ENCODE results near the gene NPTXR. TPM values are rescaled to one million over a fixed set of nuclear protein-coding genes. Genes with fewer than 3 reads are reported as not detected.
A peak's percentile ranks its signal among the peaks of the same experiment; 100 is the strongest.

Gene NPTXR
- total RNA-seq, 4 donors from 2014 or later = 3.6 to 8.7 (median 4.4) TPM

DNA sequence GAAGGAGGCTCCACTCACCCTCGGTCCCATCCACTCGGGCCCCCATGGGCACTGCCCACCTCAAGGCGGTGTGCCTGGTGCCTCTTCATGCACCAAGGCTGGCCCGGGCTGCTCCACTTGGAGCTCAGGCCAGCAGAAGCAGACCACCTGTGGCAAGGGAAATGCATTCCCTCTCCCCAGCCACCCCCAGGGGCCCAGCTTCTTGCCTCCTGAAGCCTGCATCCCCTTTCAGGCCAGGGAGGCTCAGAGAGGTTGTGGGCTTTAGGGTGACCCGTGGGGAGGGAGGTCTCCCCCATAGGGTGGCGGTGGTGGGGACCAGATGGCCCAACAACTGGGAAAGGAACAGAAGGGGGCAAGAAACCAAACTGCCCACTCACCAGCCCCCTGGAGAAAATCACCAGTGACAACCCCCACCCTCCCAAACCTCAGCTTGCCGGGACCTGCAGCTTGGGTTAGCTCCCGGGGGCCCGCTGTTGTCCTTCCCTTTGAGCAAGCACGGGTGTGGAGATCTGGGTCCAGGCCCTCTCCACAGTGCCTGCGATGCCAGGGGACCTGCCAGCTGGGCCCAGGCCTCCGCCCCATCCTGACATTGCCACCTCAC lies 19.8 kb upstream of the NPTXR start:
- Histone ChIP-seq H3K27me3 (no peaks in the 10 kb centered on the region), H3K27ac (no peak overlapping the region), H3K4me3 (replicated peaks in 1 of 3) (no peak overlapping the region), H3K4me1 (peaks cover 24 to 55% of the 10 kb centered on the region in 2 donors), H3K9me3 (no peaks in the 10 kb centered on the region), H3K36me3 (peaks cover 7 to 13% of the 10 kb centered on the region in 2 donors)
- 75 to 79% methylated on average over 7 to 12 of the region's 12 CpGs for WGBS, 2 donors
- no peak for DNase-seq
- intact Hi-C loops (cut with DNase I) = loop anchor here (10.0 kb wide), 2 partner anchors 89 to 441 kb away; no protein-coding TSS in a partner anchor
- no peak for TF ChIP-seq CTCF (IDR thresholded peaks at IDR 0.05)
- TF ChIP-seq POLR2A (IDR thresholded peaks at IDR 0.05) = no peak

GRCh38 chr22:38862375-38863329 lies 18.8 kb upstream of the NPTXR start:
- 55 to 65% methylated on average over 11 to 14 of the region's 14 CpGs for WGBS, 2 donors
- TF ChIP-seq CTCF (IDR thresholded peaks at IDR 0.05) = no peak
- no peak for TF ChIP-seq POLR2A (IDR thresholded peaks at IDR 0.05)
- DNase-seq = peak; percentile 70 to 72
- intact Hi-C loops (cut with DNase I) = loop anchor here (10.0 kb wide), 2 partner anchors 88 to 442 kb away; no protein-coding TSS in a partner anchor
- Histone ChIP-seq H3K27ac (no peak overlapping the region), H3K9me3 (no peaks in the 10 kb centered on the region), H3K27me3 (no peaks in the 10 kb centered on the region), H3K4me1 (peaks cover 24 to 54% of the 10 kb centered on the region in 2 donors), H3K36me3 (peaks cover 7 to 13% of the 10 kb centered on the region in 2 donors), H3K4me3 (replicated peaks in 1 of 3) (no peak overlapping the region)

DNA sequence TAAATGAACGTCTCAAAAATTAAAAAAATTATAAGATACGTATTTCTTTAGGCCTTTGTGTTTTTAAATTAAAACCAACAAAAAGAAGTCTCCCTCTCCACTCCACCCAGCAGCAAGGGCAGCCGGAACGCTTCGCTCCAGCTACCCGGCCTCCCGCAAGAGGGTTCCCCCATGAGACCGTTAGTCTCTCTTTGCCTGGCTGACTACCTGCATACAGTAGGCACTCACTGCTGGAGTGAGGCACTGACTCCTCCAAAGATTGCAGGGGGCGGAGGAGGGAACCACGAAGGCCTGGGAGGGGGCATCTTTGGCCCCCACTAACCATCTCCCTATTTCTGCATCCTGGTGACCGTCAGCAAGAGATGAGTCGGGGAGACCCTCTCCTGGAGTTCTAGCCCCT lies 18.1 kb upstream of the NPTXR start:
- intact Hi-C loops (cut with DNase I) = loop anchor here (10.0 kb wide), 2 partner anchors 87 to 443 kb away; no protein-coding TSS in a partner anchor
- peaks cover 7 to 13% of the 10 kb centered on the region in 2 donors for H3K36me3 ChIP-seq
- DNase-seq = no peak
- 26 to 32% methylated on average over 12 of the region's 12 CpGs for WGBS, 2 donors
- no peaks in the 10 kb centered on the region for H3K9me3 ChIP-seq
- no peaks in the 10 kb centered on the region for H3K27me3 ChIP-seq
- TF ChIP-seq POLR2A (IDR thresholded peaks at IDR 0.05) (no peak), CTCF (IDR thresholded peaks at IDR 0.05) (no peak)
- H3K4me1 ChIP-seq = peaks cover 24 to 54% of the 10 kb centered on the region in 2 donors
- no peak overlapping the region for H3K4me3 ChIP-seq (replicated peaks in 1 of 3)
- no peak overlapping the region for H3K27ac ChIP-seq

- Histone ChIP-seq H3K27me3 (no peaks in the 10 kb centered on the region), H3K4me3 (replicated peaks in 1 of 3) (no peak overlapping the region), H3K9me3 (no peaks in the 10 kb centered on the region), H3K36me3 (peaks cover under 1 to 7% of the 10 kb centered on the region in 2 donors), H3K27ac (no peak overlapping the region), H3K4me1 (peaks cover 24 to 51% of the 10 kb centered on the region in 2 donors)
- WGBS, 2 donors = 6 to 17% methylated on average over 13 of the region's 13 CpGs
- no peak for DNase-seq
- TF ChIP-seq CTCF (IDR thresholded peaks at IDR 0.05) (peak in 2 of 6 experiments; percentile 14 to 31), POLR2A (IDR thresholded peaks at IDR 0.05) (no peak)
- intact Hi-C loops (cut with DNase I) = loop anchor here (10.0 kb wide), 2 partner anchors 87 to 443 kb away; no protein-coding TSS in a partner anchor
These were observed 17.5 kb upstream of the NPTXR start for GRCh38 chr22:38861170-38861876.

Data from thyroid gland (tissue), 4 donors.